Forelimb muscle (tissue), 1 donor: ENCODE data around the gene FAM180B. TPM values are rescaled to one million over a fixed set of nuclear protein-coding genes. Genes with fewer than 3 reads are reported as not detected.
"Not testable (repeated sequence)": the region's sequence is repeated elsewhere in the genome, so short reads cannot be mapped to it uniquely, and the experiment has no call there.

Experiments used
- DNase-seq: peaks from one replicate; pipeline ENCODE4 v3.0.0-alpha.2; 2013; ENCODE audit warnings: low read depth
- polyA plus RNA-seq: library from polyadenylated mRNA; unstranded; fragments of 120-200 nt; gene quantifications from one replicate; pipeline ENCODE4 v1.2.1, GENCODE V29; 2013; ENCODE audit not compliant: insufficient read length

FAM180B gene
- 2.6 TPM for polyA plus RNA-seq

GRCh38 chr11:47586098-47586855 lies at the start of gene FAM180B:
TSS of gene FAM180B (plus strand) at chr11:47586678. CDS start at chr11:47586769, 91 bp downstream.
- no peak for DNase-seq

GRCh38 chr11:47536915-47537314 lies 49.6 kb upstream of the FAM180B start:
- DNase-seq: peak; percentile 49

GRCh38 chr11:47538741-47539565 lies 47.5 kb upstream of the FAM180B start:
- DNase-seq: no peak

- DNase-seq: no peak
Observed at GRCh38 chr11:47539681-47540039, 46.8 kb upstream of the FAM180B start.

GRCh38 chr11:47541070-47541469 lies 45.4 kb upstream of the FAM180B start:
- no peak for DNase-seq

GRCh38 chr11:47545298-47545697 lies 41.2 kb upstream of the FAM180B start:
- DNase-seq: no peak

- not testable (repeated sequence) for DNase-seq
Observed at GRCh38 chr11:47546274-47546673, 40.2 kb upstream of the FAM180B start.

GRCh38 chr11:47550288-47551047 lies 36.0 kb upstream of the FAM180B start:
- no peak for DNase-seq

GRCh38 chr11:47551086-47551485 lies 35.4 kb upstream of the FAM180B start:
- DNase-seq: no peak

- DNase-seq: no peak
Observed at GRCh38 chr11:47552056-47552565, 34.4 kb upstream of the FAM180B start.

GRCh38 chr11:47552566-47553405 lies 33.7 kb upstream of the FAM180B start, which contains the start of gene CELF1:
TSS of gene CELF1 (minus strand) at chr11:47553132. CDS start at chr11:47499523, 53,609 bp downstream.
- peak; percentile 73 for DNase-seq

GRCh38 chr11:47553406-47553743 lies 33.1 kb upstream of the FAM180B start:
- no peak for DNase-seq

- not testable (repeated sequence) for DNase-seq
Observed at GRCh38 chr11:47557004-47557403, 29.5 kb upstream of the FAM180B start.

- no peak for DNase-seq
Observed at GRCh38 chr11:47558695-47559094, 27.8 kb upstream of the FAM180B start.

- DNase-seq: no peak
Observed at GRCh38 chr11:47560426-47560825, 26.1 kb upstream of the FAM180B start.

- DNase-seq: not testable (repeated sequence)
Observed at GRCh38 chr11:47562393-47562792, 24.1 kb upstream of the FAM180B start.

- DNase-seq: not testable (repeated sequence)
Observed at GRCh38 chr11:47564366-47564765, 22.1 kb upstream of the FAM180B start.

GRCh38 chr11:47564933-47565339 lies 21.5 kb upstream of the FAM180B start:
- no peak for DNase-seq

- no peak for DNase-seq
Observed at GRCh38 chr11:47565340-47566148, 20.9 kb upstream of the FAM180B start, which contains the start of gene PTPMT1. TSS of gene PTPMT1 (plus strand) at chr11:47565599. CDS start at chr11:47565623, 24 bp downstream.

- DNase-seq: no peak
Observed at GRCh38 chr11:47566149-47566698, 20.3 kb upstream of the FAM180B start.
